ENCODE results near the gene TFAP2A.

GRCh38 chr6:10408457-10408856 is 6.4 kb downstream of the TFAP2A start:
- TF ChIP-seq CTCF (IDR thresholded peaks at IDR 0.05) (no peak), FOXP1 (CRISPR knock-in tag; IDR thresholded peaks at IDR 0.05; ENCODE audit: borderline replicate concordance) (no peak), NFE2L1 (CRISPR knock-in tag; IDR thresholded peaks at IDR 0.05) (no peak), PRDM15 (CRISPR knock-in tag; IDR thresholded peaks at IDR 0.05) (no peak), NR3C1 (CRISPR knock-in tag; conservative IDR thresholded peaks at IDR 0.05; ENCODE audit: low read depth) (no peak), USF2 (CRISPR knock-in tag; IDR thresholded peaks at IDR 0.05) (no peak), ZNF317 (CRISPR knock-in tag; IDR thresholded peaks at IDR 0.05; ENCODE audit: borderline replicate concordance, low read depth) (no peak)

Measured in WTC11 (cell line).